ENCODE measurements around the gene KIT. TPM values are rescaled to one million over a fixed set of nuclear protein-coding genes. Genes with fewer than 3 reads are reported as not detected.

KIT gene
- total and polyA plus RNA-seq, 2 donors from 2014 or later: 7.7 to 38.1 TPM

- DNase-seq (no peak), FAIRE-seq (no peak)
- Histone ChIP-seq H3K27ac (ENCODE audit: low read depth in 2 of 2, low read length in 2 of 2) (no peak overlapping the region), H3K27me3 (ENCODE audit: control insufficient read depth, insufficient read depth, low read length) (no peaks in the 10 kb centered on the region), H3K4me1 (ENCODE audit: control insufficient read depth in 2 of 3, insufficient read depth in 2 of 3, low read depth in 1 of 3, low read length in 3 of 3) (no peaks in the 10 kb centered on the region), H3K4me3 (ENCODE audit: low read length in 3 of 3) (no peak overlapping the region), H3K9me3 (ENCODE audit: control insufficient read depth in 2 of 3, insufficient read depth in 1 of 3, low read length in 3 of 3) (no peaks in the 10 kb centered on the region), H3K9ac (ENCODE audit: low read length in 3 of 3) (no peak overlapping the region), H3K36me3 (ENCODE audit: control insufficient read depth in 2 of 3, insufficient read depth in 3 of 3, low read length in 3 of 3) (no peaks in the 10 kb centered on the region)
- no peak for TF ChIP-seq CTCF (IDR thresholded peaks at IDR 0.05; ENCODE audit: borderline replicate concordance, extremely low read depth, insufficient read depth)
- intact Hi-C loops (cut with DNase I): no loop called here
Observed at GRCh38 chr4:54669831-54670230, 12.1 kb downstream of the KIT start.

- DNase-seq (no peak), FAIRE-seq (no peak)
- no peak for TF ChIP-seq CTCF (IDR thresholded peaks at IDR 0.05; ENCODE audit: borderline replicate concordance, extremely low read depth, insufficient read depth)
- no peaks in the 10 kb centered on the region for H3K4me1 ChIP-seq (ENCODE audit: control insufficient read depth in 2 of 3, insufficient read depth in 2 of 3, low read depth in 1 of 3, low read length in 3 of 3)
- H3K9me3 ChIP-seq (ENCODE audit: control insufficient read depth in 2 of 3, insufficient read depth in 1 of 3, low read length in 3 of 3): no peaks in the 10 kb centered on the region
- H3K27me3 ChIP-seq (ENCODE audit: control insufficient read depth, insufficient read depth, low read length): no peaks in the 10 kb centered on the region
- no peak overlapping the region for H3K9ac ChIP-seq (ENCODE audit: low read length in 3 of 3)
- H3K27ac ChIP-seq (ENCODE audit: low read depth in 2 of 2, low read length in 2 of 2): no peak overlapping the region
- no peaks in the 10 kb centered on the region for H3K36me3 ChIP-seq (ENCODE audit: control insufficient read depth in 2 of 3, insufficient read depth in 3 of 3, low read length in 3 of 3)
- H3K4me3 ChIP-seq (ENCODE audit: low read length in 3 of 3): no peak overlapping the region
- intact Hi-C loops (cut with DNase I): no loop called here
Observed at GRCh38 chr4:54675721-54676461, 18.1 kb downstream of the KIT start.

- Histone ChIP-seq H3K27me3 (ENCODE audit: control insufficient read depth, insufficient read depth, low read length) (no peaks in the 10 kb centered on the region), H3K9ac (ENCODE audit: low read length in 3 of 3) (no peak overlapping the region), H3K9me3 (ENCODE audit: control insufficient read depth in 2 of 3, insufficient read depth in 1 of 3, low read length in 3 of 3) (no peaks in the 10 kb centered on the region), H3K36me3 (ENCODE audit: control insufficient read depth in 2 of 3, insufficient read depth in 3 of 3, low read length in 3 of 3) (no peaks in the 10 kb centered on the region), H3K4me3 (ENCODE audit: low read length in 3 of 3) (no peak overlapping the region), H3K27ac (ENCODE audit: low read depth in 2 of 2, low read length in 2 of 2) (no peak overlapping the region), H3K4me1 (ENCODE audit: control insufficient read depth in 2 of 3, insufficient read depth in 2 of 3, low read depth in 1 of 3, low read length in 3 of 3) (no peaks in the 10 kb centered on the region)
- TF ChIP-seq CTCF (IDR thresholded peaks at IDR 0.05; ENCODE audit: borderline replicate concordance, extremely low read depth, insufficient read depth): no peak
- intact Hi-C loops (cut with DNase I): no loop called here
- no peak for FAIRE-seq
- DNase-seq: no peak
Observed at GRCh38 chr4:54676658-54677057, 18.9 kb downstream of the KIT start.

GRCh38 chr4:54677416-54677815 lies 19.7 kb downstream of the KIT start:
- intact Hi-C loops (cut with DNase I): no loop called here
- Histone ChIP-seq H3K36me3 (ENCODE audit: control insufficient read depth in 2 of 3, insufficient read depth in 3 of 3, low read length in 3 of 3) (no peaks in the 10 kb centered on the region), H3K4me3 (ENCODE audit: low read length in 3 of 3) (no peak overlapping the region), H3K9ac (ENCODE audit: low read length in 3 of 3) (no peak overlapping the region), H3K27me3 (ENCODE audit: control insufficient read depth, insufficient read depth, low read length) (no peaks in the 10 kb centered on the region), H3K27ac (ENCODE audit: low read depth in 2 of 2, low read length in 2 of 2) (no peak overlapping the region), H3K4me1 (ENCODE audit: control insufficient read depth in 2 of 3, insufficient read depth in 2 of 3, low read depth in 1 of 3, low read length in 3 of 3) (no peaks in the 10 kb centered on the region), H3K9me3 (ENCODE audit: control insufficient read depth in 2 of 3, insufficient read depth in 1 of 3, low read length in 3 of 3) (no peaks in the 10 kb centered on the region)
- no peak for DNase-seq
- no peak for FAIRE-seq
- no peak for TF ChIP-seq CTCF (IDR thresholded peaks at IDR 0.05; ENCODE audit: borderline replicate concordance, extremely low read depth, insufficient read depth)
